ENCODE measurements around the gene PRKAR1B.

DNA sequence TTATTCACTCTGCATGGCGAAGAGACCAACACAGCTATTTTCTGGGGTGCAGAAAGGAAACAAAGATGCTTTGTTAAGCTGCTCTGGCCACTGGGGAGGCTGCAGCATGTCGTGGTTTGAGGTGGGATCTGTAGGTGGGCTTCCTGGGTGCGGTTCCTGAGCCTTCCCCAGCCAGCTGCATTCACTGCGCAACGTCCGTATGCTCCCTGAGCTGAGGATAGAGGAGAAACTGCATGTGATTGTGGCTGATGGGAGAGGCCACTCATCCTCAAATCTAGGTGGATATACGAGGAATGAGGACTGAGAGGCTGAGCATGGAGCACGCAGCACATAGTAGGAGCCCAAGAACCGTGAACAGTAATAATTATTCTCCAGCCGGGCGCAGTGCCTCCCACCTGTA lies 10.4 kb downstream of the PRKAR1B start:
- TF ChIP-seq YY1 (IDR thresholded peaks at IDR 0.05; ENCODE audit: insufficient read depth, insufficient read length) (no peak), ZNF274 (IDR thresholded peaks at IDR 0.05; ENCODE audit: low read depth, low read length) (no peak)

All from NT2/D1 (cell line).